Small intestine (tissue), 7 donors: Measurements from ENCODE around the gene ZNF280C. TPM values are rescaled to one million over a fixed set of nuclear protein-coding genes. Genes with fewer than 3 reads are reported as not detected.
A peak's percentile ranks its signal among the peaks of the same experiment; 100 is the strongest.
"Not testable (repeated sequence)": the region's sequence is repeated elsewhere in the genome, so short reads cannot be mapped to it uniquely, and the experiment has no call there.

Experiments used
- DNase-seq, 2 donors: peaks; one replicate each; pipeline versions ENCODE4 v3.0.0 to v3.0.0-alpha.2; 2013
- FAIRE-seq: peaks from 2 replicates; lab custom pipeline; 2012; peaks lifted over from hg19 to GRCh38; lab: Jason Lieb, UNC
- H3K27ac ChIP-seq, 3 donors: one replicate each; pipeline ENCODE4 v1.5.1; 2013; ENCODE audit warnings: low read length in 2 of 3, mild to moderate bottlenecking in 2 of 3, control low read depth in 1 of 3, inconsistent platforms in 1 of 3, low read depth in 1 of 3, moderate library complexity in 1 of 3
- H3K27me3 ChIP-seq, 3 donors: one replicate each; pipeline ENCODE4 v1.6.1; 2013; ENCODE audit warnings: low read length in 3 of 3, inconsistent platforms in 1 of 3; ENCODE audit not compliant: control insufficient read depth in 3 of 3, insufficient read depth in 3 of 3
- H3K36me3 ChIP-seq, 3 donors: one replicate each; pipeline ENCODE4 v1.6.1; 2013; ENCODE audit warnings: low read length in 3 of 3, inconsistent platforms in 1 of 3, low read depth in 1 of 3, mild to moderate bottlenecking in 1 of 3, moderate library complexity in 1 of 3; ENCODE audit not compliant: control insufficient read depth in 3 of 3, insufficient read depth in 2 of 3
- H3K4me1 ChIP-seq, 3 donors: one replicate each; pipeline ENCODE4 v1.6.1; 2013; ENCODE audit warnings: low read length in 2 of 3, inconsistent platforms in 1 of 3, low read depth in 1 of 3, mild to moderate bottlenecking in 1 of 3, moderate library complexity in 1 of 3; ENCODE audit not compliant: control insufficient read depth in 3 of 3, insufficient read depth in 2 of 3
- H3K4me3 ChIP-seq, 3 donors: one replicate each; pipeline ENCODE4 v1.5.1; 2013; ENCODE audit warnings: low read length in 3 of 3, control low read depth in 1 of 3, inconsistent platforms in 1 of 3, low read depth in 1 of 3, mild to moderate bottlenecking in 1 of 3, moderate library complexity in 1 of 3
- H3K9me3 ChIP-seq, 2 donors: one replicate each; pipeline ENCODE4 v1.6.1; 2013; ENCODE audit warnings: low read depth in 1 of 2, low read length in 1 of 2; ENCODE audit not compliant: control insufficient read depth in 2 of 2, insufficient read depth in 1 of 2
- WGBS, 3 donors: extraction: QIAGEN DNeasy Blood & Tissue Kit; methylation state at CpG; one replicate each; pipeline ENCODE4 v1.1.7; 2013; 5-methylcytosine and 5-hydroxymethylcytosine counted together
- polyA plus RNA-seq, 4 donors: library from polyadenylated mRNA; stranded (reverse) in 3 of 4; unstranded in 1 of 4; fragments of 200-250 nt in 3 of 4; fragments of 120-200 nt in 1 of 4; gene quantifications; one replicate each; pipeline versions ENCODE4 v1.2.1 to v1.2.3, GENCODE V29; 2013
- donor health status: healthy with polysubstance abuse.
- donor health status: control.
- donor health status: control.
- donor health status: Bipolar disorder and iron deficiency.
- donor health status: healthy.

The ZNF280C gene
- polyA plus RNA-seq, 4 donors = 0.45 to 4.0 (median 0.81) TPM

- Histone ChIP-seq H3K36me3 (no peaks in the 10 kb centered on the region), H3K27me3 (no peaks in the 10 kb centered on the region), H3K4me1 (peaks cover 0 to 3% (median 0%) of the 10 kb centered on the region in 3 donors), H3K27ac (no peak overlapping the region), H3K9me3 (no peaks in the 10 kb centered on the region), H3K4me3 (no peak overlapping the region)
- 66 to 96% (median 88%) methylated on average over 3 of the region's 3 CpGs for WGBS, 3 donors
- DNase-seq = no peak
- no peak for FAIRE-seq
Measured at GRCh38 chrX:130296297-130296678, 27.6 kb upstream of the ZNF280C start.

- Histone ChIP-seq H3K27me3 (no peaks in the 10 kb centered on the region), H3K27ac (no peak overlapping the region), H3K36me3 (no peaks in the 10 kb centered on the region), H3K4me3 (no peak overlapping the region), H3K9me3 (no peaks in the 10 kb centered on the region), H3K4me1 (peaks cover 0 to 3% (median 0%) of the 10 kb centered on the region in 3 donors)
- 57 to 73% (median 67%) methylated on average over 5 of the region's 5 CpGs for WGBS, 3 donors
- DNase-seq (peak in 1 of 2 donors; percentile 28), FAIRE-seq (no peak)
Measured at GRCh38 chrX:130295519-130296296, 27.0 kb upstream of the ZNF280C start.

DNA sequence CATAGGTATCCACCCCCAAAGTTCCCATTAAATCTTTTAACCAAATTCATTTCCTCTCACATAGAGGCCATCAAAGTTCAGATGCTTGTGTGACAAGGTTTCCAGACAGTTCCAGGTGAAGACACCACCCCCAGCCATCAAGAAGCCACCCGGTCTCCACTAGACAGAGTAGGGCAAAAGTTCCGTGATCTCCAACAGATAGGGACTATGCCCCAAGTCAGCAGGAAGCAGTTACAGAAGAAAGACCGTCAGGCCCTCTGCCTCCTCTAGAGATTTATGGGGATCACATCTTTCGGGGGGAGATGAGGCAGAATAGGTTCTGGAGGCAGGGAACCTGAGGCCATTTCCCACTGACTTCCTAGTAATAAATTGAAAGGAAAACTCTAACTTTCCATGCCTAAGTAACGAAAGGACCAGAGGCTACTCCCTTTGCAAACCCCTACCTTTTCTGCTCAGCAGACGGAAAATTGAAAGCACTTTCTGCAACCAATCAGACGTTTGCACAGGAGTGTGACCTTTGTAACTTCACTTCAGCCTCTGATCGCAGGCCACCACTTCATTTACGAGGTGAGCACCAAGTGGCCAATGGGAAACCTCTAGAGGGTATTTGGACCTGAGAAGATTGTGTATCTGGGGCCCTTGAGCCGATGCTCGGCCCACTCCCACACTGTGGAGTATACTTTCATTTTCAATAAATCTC is 18.5 kb upstream of the ZNF280C start:
- no peaks in the 10 kb centered on the region for H3K27me3 ChIP-seq
- DNase-seq (peak; percentile 49 to 75), FAIRE-seq (no peak)
- H3K4me1 ChIP-seq = no peaks in the 10 kb centered on the region
- H3K27ac ChIP-seq = no peak overlapping the region
- H3K4me3 ChIP-seq = peak overlapping the region in 1 of 3 donors; percentile 23
- 22 to 59% (median 39%) methylated on average over 11 of the region's 11 CpGs for WGBS, 3 donors
- no peaks in the 10 kb centered on the region for H3K36me3 ChIP-seq
- no peaks in the 10 kb centered on the region for H3K9me3 ChIP-seq

- Histone ChIP-seq H3K27me3 (no peaks in the 10 kb centered on the region), H3K4me1 (no peaks in the 10 kb centered on the region), H3K27ac (no peak overlapping the region), H3K9me3 (no peaks in the 10 kb centered on the region), H3K4me3 (no peak overlapping the region), H3K36me3 (no peaks in the 10 kb centered on the region)
- no peak for DNase-seq
- FAIRE-seq = no peak
- 51 to 88% (median 73%) methylated on average over 2 of the region's 2 CpGs for WGBS, 3 donors
Measured at GRCh38 chrX:130285710-130286109, 17.0 kb upstream of the ZNF280C start.

DNA sequence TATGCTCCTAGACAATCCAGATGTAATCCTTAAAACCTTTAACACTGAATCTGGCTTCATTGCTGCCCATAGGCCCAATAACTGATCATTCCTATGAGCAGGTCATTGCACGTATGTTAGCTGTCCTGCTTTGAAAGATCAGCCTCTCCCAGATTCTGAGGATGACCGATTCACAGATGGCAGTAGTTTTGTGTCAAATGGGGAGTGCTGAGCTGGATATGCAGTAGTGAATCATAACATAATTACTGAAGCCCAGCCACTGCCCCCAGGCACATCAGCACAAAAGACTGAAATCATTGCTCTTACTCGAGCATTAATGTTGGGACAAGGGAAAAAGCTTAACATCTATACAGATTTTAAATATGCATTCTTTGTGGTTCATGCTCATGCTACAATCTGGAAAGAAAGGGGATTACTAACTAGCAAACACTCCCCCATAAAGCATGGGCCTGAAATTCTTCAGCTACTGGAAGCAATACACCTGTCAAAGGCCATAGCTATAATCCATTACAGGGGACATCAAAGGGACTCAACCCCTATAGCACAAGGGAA is 16.4 kb upstream of the ZNF280C start:
- FAIRE-seq = no peak
- WGBS, 3 donors = 72 to 95% (median 84%) methylated on average over 3 of the region's 3 CpGs
- H3K36me3 ChIP-seq = no peaks in the 10 kb centered on the region

DNA sequence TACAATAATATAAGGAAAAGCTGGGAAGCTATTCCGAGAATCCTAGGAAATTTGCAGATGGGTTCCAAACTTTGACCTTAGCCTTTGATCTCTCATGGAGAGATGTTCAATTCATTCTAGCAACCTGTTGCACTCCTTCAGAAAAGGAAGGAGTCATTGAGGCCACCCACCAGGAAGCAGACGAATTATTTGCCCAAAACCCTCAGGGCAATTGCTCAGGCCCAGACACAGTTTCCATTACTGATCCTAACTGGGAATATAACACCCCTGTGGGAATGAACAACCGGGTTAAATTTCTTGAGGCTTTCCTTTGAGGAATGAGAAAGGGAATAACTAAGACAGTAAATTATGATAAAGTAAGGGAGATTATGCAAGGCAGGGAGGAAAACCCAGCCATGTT is 13.5 kb upstream of the ZNF280C start:
- Histone ChIP-seq H3K27me3 (no peaks in the 10 kb centered on the region), H3K4me1 (no peaks in the 10 kb centered on the region), H3K27ac (no peak overlapping the region), H3K9me3 (no peaks in the 10 kb centered on the region), H3K36me3 (no peaks in the 10 kb centered on the region), H3K4me3 (no peak overlapping the region)
- DNase-seq = no peak
- FAIRE-seq = no peak
- WGBS, 3 donors = 67 to 78% (median 72%) methylated on average over 3 of the region's 3 CpGs

More for the DNA sequence above, 16.4 kb upstream of the ZNF280C start:
- no peak for DNase-seq
- no peak overlapping the region for H3K4me3 ChIP-seq
- no peaks in the 10 kb centered on the region for H3K4me1 ChIP-seq
- H3K27ac ChIP-seq = no peak overlapping the region
- no peaks in the 10 kb centered on the region for H3K27me3 ChIP-seq
- H3K9me3 ChIP-seq = no peaks in the 10 kb centered on the region

DNA sequence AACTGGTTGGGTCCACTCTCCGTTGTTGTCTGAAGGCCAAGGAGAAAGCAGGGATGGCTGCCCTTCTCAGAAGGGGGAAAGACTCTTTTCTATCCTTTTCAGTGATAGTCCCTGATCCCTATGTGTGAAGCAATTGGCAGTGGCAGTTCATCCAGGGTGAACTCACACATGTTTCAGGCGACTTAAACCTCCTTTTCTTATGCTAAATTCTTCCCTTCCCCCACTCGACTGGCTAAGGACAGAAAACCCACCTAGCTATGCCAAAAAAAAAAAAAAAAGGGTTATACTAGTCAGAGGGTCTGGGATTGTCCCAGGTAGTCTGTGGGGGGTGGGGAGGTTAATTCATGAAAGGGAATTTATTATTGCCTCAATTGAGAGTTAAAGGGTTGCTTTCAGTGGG is 12.2 kb upstream of the ZNF280C start:
- no peak for DNase-seq
- no peak overlapping the region for H3K27ac ChIP-seq
- H3K4me1 ChIP-seq = no peaks in the 10 kb centered on the region
- FAIRE-seq = no peak
- no peaks in the 10 kb centered on the region for H3K36me3 ChIP-seq
- H3K4me3 ChIP-seq = no peak overlapping the region
- no peaks in the 10 kb centered on the region for H3K27me3 ChIP-seq
- H3K9me3 ChIP-seq = no peaks in the 10 kb centered on the region
- 72 to 81% (median 76%) methylated on average over 3 of the region's 3 CpGs for WGBS, 3 donors

- not testable (repeated sequence) for H3K36me3 ChIP-seq, FAIRE-seq, DNase-seq, H3K4me3 ChIP-seq, H3K27me3 ChIP-seq, H3K9me3 ChIP-seq, H3K4me1 ChIP-seq, H3K27ac ChIP-seq
- WGBS, 3 donors = 59 to 83% (median 73%) methylated on average over 2 of the region's 2 CpGs
Measured at GRCh38 chrX:130272253-130272652, 3.6 kb upstream of the ZNF280C start.
